ENCODE results near the gene DPYD.

DPYD gene

DNA sequence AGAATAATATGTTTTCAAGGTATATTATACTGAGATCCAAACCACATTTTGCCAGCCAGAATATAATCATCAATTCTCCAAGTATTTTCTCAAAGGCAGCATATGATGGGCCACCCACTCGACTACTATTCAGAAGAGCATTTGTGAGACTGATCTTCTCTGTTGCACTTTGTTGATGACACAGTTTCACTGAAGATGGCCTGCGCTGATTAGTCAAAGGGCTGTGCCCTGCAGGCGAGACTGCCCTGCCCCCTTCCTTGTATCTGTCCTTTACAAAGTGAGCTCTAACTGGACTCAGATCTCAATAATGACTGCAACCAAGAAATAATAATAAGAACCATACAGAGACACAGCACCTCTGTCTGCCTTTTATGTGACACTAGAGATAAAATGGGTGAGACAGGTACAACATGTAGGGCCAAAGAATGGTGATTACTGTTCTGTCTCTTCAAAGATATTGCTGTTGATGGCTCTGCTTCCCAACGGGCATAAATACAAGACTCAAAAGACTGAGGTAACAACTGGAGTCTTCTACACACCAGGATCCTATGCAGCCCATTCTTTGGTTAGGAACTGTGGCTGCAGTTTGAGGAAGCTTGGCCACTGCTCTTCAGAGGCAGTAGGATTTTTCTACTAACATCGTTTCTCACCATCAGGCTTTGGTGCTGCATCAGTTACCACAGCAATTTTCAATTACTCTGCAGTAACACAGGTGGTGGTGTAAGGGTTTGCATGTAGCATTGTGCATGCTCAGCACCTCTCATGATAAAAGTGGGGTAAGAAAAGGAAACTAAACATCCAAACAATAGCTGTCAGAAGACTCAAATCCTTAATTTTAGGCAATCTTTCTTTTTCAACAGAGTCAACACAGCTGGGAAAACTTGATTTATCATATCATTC, 718.1 kb downstream of the DPYD start:
- H3K4me3 ChIP-seq (ENCODE audit: low read depth, low read length), result no peak overlapping the region
- no peaks in the 10 kb centered on the region for H3K27me3 ChIP-seq (ENCODE audit: insufficient read depth, low read depth, severe bottlenecking)
- H3K36me3 ChIP-seq, result no peaks in the 10 kb centered on the region
- TF ChIP-seq, protein P1, sequence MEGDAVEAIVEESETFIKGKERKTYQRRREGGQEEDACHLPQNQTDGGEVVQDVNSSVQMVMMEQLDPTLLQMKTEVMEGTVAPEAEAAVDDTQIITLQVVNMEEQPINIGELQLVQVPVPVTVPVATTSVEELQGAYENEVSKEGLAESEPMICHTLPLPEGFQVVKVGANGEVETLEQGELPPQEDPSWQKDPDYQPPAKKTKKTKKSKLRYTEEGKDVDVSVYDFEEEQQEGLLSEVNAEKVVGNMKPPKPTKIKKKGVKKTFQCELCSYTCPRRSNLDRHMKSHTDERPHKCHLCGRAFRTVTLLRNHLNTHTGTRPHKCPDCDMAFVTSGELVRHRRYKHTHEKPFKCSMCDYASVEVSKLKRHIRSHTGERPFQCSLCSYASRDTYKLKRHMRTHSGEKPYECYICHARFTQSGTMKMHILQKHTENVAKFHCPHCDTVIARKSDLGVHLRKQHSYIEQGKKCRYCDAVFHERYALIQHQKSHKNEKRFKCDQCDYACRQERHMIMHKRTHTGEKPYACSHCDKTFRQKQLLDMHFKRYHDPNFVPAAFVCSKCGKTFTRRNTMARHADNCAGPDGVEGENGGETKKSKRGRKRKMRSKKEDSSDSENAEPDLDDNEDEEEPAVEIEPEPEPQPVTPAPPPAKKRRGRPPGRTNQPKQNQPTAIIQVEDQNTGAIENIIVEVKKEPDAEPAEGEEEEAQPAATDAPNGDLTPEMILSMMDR (IDR thresholded peaks at IDR 0.05; ENCODE audit: low read depth, low read length), result no peak
- H3K27ac ChIP-seq, result no peak overlapping the region
- DNase-seq, result no peak
- no peaks in the 10 kb centered on the region for H3K9me3 ChIP-seq (ENCODE audit: severe bottlenecking)

DNA sequence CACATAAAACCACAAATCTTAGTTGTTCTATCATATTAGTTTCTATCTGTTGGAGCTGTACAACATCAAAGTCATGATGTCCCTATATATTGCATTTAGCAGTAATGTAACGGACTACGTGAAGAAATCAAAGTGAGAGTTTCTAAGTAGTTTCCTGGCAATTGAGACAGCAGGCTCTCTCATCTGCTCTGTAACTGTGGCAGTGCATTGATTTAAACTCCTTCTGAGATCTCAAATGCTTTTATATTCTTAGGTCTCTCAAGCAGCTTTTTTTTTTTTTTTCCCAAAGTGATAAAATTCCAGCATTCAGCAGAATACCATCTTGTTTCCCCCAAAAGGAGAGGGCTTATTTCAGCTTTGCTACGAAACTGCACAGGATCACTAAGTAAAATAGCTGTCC, 719.2 kb downstream of the DPYD start:
- DNase-seq, result no peak
- Histone ChIP-seq H3K4me3 (ENCODE audit: low read depth, low read length) (no peak overlapping the region), H3K9me3 (ENCODE audit: severe bottlenecking) (no peaks in the 10 kb centered on the region), H3K27me3 (ENCODE audit: insufficient read depth, low read depth, severe bottlenecking) (no peaks in the 10 kb centered on the region), H3K36me3 (no peaks in the 10 kb centered on the region), H3K27ac (no peak overlapping the region)
- TF ChIP-seq, protein P1 (IDR thresholded peaks at IDR 0.05; ENCODE audit: low read depth, low read length), result no peak

DNA sequence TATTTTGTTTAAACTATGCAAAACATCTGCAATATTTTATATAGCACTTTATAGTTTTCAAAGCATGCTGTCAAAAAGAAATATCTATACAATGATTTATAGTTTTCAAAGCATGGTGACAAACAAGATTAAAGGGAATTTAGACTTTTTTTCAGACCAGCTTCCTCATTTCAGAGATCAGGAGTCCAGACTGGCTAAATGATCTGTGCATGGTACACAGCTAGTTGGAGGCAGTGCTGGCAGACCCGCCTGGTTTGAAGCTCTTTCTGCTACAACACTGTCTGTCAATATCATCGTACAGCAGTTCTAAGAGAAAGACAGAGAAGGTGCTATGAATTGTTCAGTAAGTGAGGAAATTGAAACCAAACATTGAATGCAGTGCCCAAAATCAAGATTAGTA, 720.2 kb downstream of the DPYD start:
- H3K9me3 ChIP-seq (ENCODE audit: severe bottlenecking), result no peaks in the 10 kb centered on the region
- TF ChIP-seq, protein P1 (IDR thresholded peaks at IDR 0.05; ENCODE audit: low read depth, low read length), result no peak
- H3K4me3 ChIP-seq (ENCODE audit: low read depth, low read length), result no peak overlapping the region
- DNase-seq, result no peak
- H3K36me3 ChIP-seq, result no peaks in the 10 kb centered on the region
- H3K27ac ChIP-seq, result no peak overlapping the region
- no peaks in the 10 kb centered on the region for H3K27me3 ChIP-seq (ENCODE audit: insufficient read depth, low read depth, severe bottlenecking)

DNA sequence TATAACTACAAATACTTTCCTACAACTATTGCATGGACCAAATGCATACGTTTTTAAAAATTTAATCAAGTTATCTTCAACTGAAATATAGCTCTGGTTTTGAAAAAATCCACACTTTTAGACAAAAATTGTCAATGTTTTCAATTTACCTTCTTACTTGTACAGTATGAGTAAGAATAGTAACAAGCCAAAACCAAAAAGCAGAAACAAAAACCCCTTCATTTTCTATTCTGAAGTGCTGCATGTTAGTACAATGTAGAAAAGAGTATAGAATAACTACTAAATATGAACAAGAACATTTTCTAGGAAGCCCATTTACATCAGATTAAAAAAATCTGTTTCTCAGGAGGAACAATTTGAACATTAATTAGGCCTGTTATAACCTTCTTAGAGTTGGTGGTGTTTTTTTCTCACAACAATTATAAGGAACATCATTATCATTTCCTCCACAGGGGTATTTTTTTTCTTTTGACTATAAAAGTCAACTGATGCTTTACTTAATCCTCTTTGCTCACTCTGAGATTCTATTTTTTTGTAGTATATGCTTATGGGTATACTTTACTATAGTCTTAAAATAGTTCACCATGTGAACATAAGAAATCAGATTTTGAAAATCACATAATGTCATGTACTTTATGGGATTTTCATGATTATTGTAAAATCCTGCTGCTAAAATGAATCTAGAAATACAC, 723.9 kb downstream of the DPYD start:
- DNase-seq, result no peak
- H3K9me3 ChIP-seq (ENCODE audit: severe bottlenecking), result no peaks in the 10 kb centered on the region
- no peak overlapping the region for H3K4me3 ChIP-seq (ENCODE audit: low read depth, low read length)
- TF ChIP-seq, protein P1 (IDR thresholded peaks at IDR 0.05; ENCODE audit: low read depth, low read length), result no peak
- no peaks in the 10 kb centered on the region for H3K36me3 ChIP-seq
- H3K27me3 ChIP-seq (ENCODE audit: insufficient read depth, low read depth, severe bottlenecking), result no peaks in the 10 kb centered on the region
- no peak overlapping the region for H3K27ac ChIP-seq

DNA sequence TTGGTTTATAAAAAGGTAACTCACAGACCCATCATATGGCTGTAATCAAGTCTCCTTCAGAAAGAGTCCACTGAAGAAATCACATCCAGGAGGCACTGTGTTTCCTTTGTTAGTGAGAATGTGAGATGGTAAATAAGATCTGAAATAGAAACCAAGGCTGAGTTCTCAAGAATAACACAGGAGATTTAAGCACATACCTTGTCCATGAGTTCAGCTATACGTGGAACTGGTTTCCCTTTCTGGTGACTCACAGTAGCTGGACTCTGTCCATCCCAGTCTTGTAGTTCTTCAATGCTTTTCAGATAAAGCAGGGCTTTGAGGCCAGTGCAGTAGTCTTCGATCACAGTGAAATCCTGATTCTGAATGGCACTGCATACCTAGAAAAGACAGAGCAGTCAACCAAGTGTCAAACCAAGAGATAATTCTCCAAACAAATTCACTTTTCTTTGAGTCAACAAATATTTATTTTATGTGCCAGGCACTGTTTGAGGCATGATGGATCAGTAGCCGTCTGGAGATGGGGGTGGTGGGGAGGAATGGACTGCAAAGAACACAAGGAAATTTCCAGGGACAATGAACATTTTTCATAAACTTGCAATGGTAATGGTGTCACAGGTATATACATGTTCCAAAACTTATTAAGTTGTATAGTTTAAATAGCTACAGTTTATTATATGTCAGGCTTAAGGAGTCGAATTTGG, 727.8 kb downstream of the DPYD start:
- no peaks in the 10 kb centered on the region for H3K36me3 ChIP-seq
- TF ChIP-seq, protein P1 (IDR thresholded peaks at IDR 0.05; ENCODE audit: low read depth, low read length), result no peak
- H3K27me3 ChIP-seq (ENCODE audit: insufficient read depth, low read depth, severe bottlenecking), result no peaks in the 10 kb centered on the region
- H3K27ac ChIP-seq, result no peak overlapping the region
- H3K9me3 ChIP-seq (ENCODE audit: severe bottlenecking), result no peaks in the 10 kb centered on the region
- H3K4me3 ChIP-seq (ENCODE audit: low read depth, low read length), result no peak overlapping the region
- DNase-seq, result no peak
